Mesenchymal stem cell (in vitro differentiated cells and primary cell): Measurements from ENCODE around the gene DCDC1.

ENCODE experiments used
- DNase-seq: peaks from one replicate; pipeline ENCODE4 v3.0.0-alpha.2; 2013
- H2AFZ ChIP-seq: one replicate; pipeline ENCODE4 v1.6.1; 2013; ENCODE audit warnings: low read depth, mild to moderate bottlenecking, control low read depth, inconsistent platforms, low read length, moderate library complexity
- H2AK5ac ChIP-seq: 2 replicates; pipeline ENCODE4 v1.6.1; 2013; ENCODE audit warnings: low read length, moderate library complexity, mild to moderate bottlenecking, inconsistent platforms; ENCODE audit not compliant: severe bottlenecking
- H2BK120ac ChIP-seq: one replicate; pipeline ENCODE4 v1.6.1; 2013; ENCODE audit warnings: low read depth, mild to moderate bottlenecking, inconsistent platforms, low read length, moderate library complexity
- H2BK12ac ChIP-seq, 2 experiments: one replicate each; pipeline ENCODE4 v1.6.1; 2013; ENCODE audit warnings: inconsistent platforms in 2 of 2, low read length in 2 of 2, mild to moderate bottlenecking in 2 of 2, moderate library complexity in 2 of 2, control low read depth in 1 of 2
- H2BK15ac ChIP-seq: one replicate; pipeline ENCODE4 v1.6.1; 2013; ENCODE audit warnings: mild to moderate bottlenecking, low read depth, inconsistent platforms; ENCODE audit not compliant: poor library complexity, severe bottlenecking
- H2BK5ac ChIP-seq: 2 replicates; pipeline ENCODE4 v1.6.1; 2013; ENCODE audit warnings: low read depth, mild to moderate bottlenecking, low read length, control low read depth, inconsistent platforms; ENCODE audit not compliant: poor library complexity, severe bottlenecking
- H3K14ac ChIP-seq, 2 experiments: one replicate each; pipeline ENCODE4 v1.6.1; 2013; ENCODE audit warnings: inconsistent platforms in 2 of 2, low read length in 2 of 2, control low read depth in 1 of 2, mild to moderate bottlenecking in 1 of 2, moderate library complexity in 1 of 2
- H3K18ac ChIP-seq, 2 experiments: one replicate each; pipeline ENCODE4 v1.6.1; 2013; ENCODE audit warnings: inconsistent platforms in 2 of 2, low read length in 2 of 2, control low read depth in 1 of 2, low read depth in 1 of 2, mild to moderate bottlenecking in 1 of 2
- H3K23ac ChIP-seq, 2 experiments: one replicate each; pipeline ENCODE4 v1.6.1; 2013; ENCODE audit warnings: inconsistent platforms in 2 of 2, low read length in 2 of 2, mild to moderate bottlenecking in 2 of 2, moderate library complexity in 2 of 2, control low read depth in 1 of 2
- H3K27ac ChIP-seq: 2 replicates; pipeline ENCODE4 v1.5.1; 2013; ENCODE audit warnings: mild to moderate bottlenecking, moderate library complexity, low read length, control low read depth, inconsistent platforms; ENCODE audit not compliant: poor library complexity, severe bottlenecking
- H3K27me3 ChIP-seq, 2 experiments: 2 replicates each; pipeline versions ENCODE4 v1.6.1 to v1.7.0; 2013; ENCODE audit warnings: low read length in 2 of 2, mild to moderate bottlenecking in 2 of 2, moderate library complexity in 2 of 2, control low read depth in 1 of 2, inconsistent platforms in 1 of 2; ENCODE audit not compliant: control insufficient read depth in 1 of 2, insufficient read depth in 1 of 2
- H3K36me3 ChIP-seq, 2 experiments: 2 replicates each; pipeline versions ENCODE4 v1.6.1 to v1.7.0; 2013; ENCODE audit warnings: low read length in 2 of 2, control low read depth in 1 of 2, inconsistent platforms in 1 of 2, low read depth in 1 of 2, mild to moderate bottlenecking in 1 of 2; ENCODE audit not compliant: insufficient read depth in 2 of 2, control insufficient read depth in 1 of 2
- H3K4ac ChIP-seq, 2 experiments: one replicate each; pipeline ENCODE4 v1.6.1; 2013; ENCODE audit warnings: inconsistent platforms in 2 of 2, low read length in 2 of 2, mild to moderate bottlenecking in 2 of 2, moderate library complexity in 2 of 2, control low read depth in 1 of 2, low read depth in 1 of 2
- H3K4me1 ChIP-seq: 2 replicates; pipeline ENCODE4 v1.6.1; 2013; ENCODE audit warnings: low read depth, low read length, control low read depth; ENCODE audit not compliant: control insufficient read depth, insufficient read depth
- H3K4me2 ChIP-seq: 2 replicates; pipeline ENCODE4 v1.6.1; 2013; ENCODE audit warnings: low read length, mild to moderate bottlenecking, inconsistent platforms; ENCODE audit not compliant: poor library complexity, severe bottlenecking
- H3K4me3 ChIP-seq, 2 experiments: 2 replicates each; pipeline versions ENCODE4 v1.5.1 to v1.7.0; 2013; ENCODE audit warnings: low read length in 2 of 2, mild to moderate bottlenecking in 2 of 2, control low read depth in 1 of 2, low read depth in 1 of 2; ENCODE audit not compliant: insufficient read depth in 1 of 2
- H3K79me1 ChIP-seq: replicated peaks from 2 replicates; pipeline ENCODE4 v1.6.1; 2013; ENCODE audit warnings: mild to moderate bottlenecking, control low read depth, low read length, inconsistent platforms; ENCODE audit not compliant: poor library complexity, severe bottlenecking
- H3K9ac ChIP-seq: 2 replicates; pipeline ENCODE4 v1.7.0; 2013; ENCODE audit warnings: mild to moderate bottlenecking, low read length, moderate library complexity
- H3K9me3 ChIP-seq: 2 replicates; pipeline ENCODE4 v1.7.0; 2013; ENCODE audit warnings: mild to moderate bottlenecking, low read length; ENCODE audit not compliant: control insufficient read depth
- H4K8ac ChIP-seq: one replicate; pipeline ENCODE4 v1.6.1; 2013; ENCODE audit warnings: inconsistent platforms, mild to moderate bottlenecking, low read length, moderate library complexity
- H4K91ac ChIP-seq: one replicate; pipeline ENCODE4 v1.6.1; 2013; ENCODE audit warnings: mild to moderate bottlenecking, low read length, inconsistent platforms
- WGBS: methylation state at CpG from one replicate; pipeline ENCODE4 v1.1.7; 2013; ENCODE audit warnings: mixed read lengths; 5-methylcytosine and 5-hydroxymethylcytosine counted together

DCDC1 gene

GRCh38 chr11:31120428-31120827 lies 249.1 kb downstream of the DCDC1 start:
- Histone ChIP-seq H3K27ac (no peak overlapping the region), H3K4me3 (no peak overlapping the region), H3K23ac (no peak overlapping the region), H2AFZ (no peak overlapping the region), H3K36me3 (no peaks in the 10 kb centered on the region), H3K4ac (no peak overlapping the region), H4K91ac (no peak overlapping the region), H2BK120ac (no peak overlapping the region), H2BK15ac (no peak overlapping the region), H3K4me2 (no peak overlapping the region), H4K8ac (no peak overlapping the region), H2BK12ac (no peak overlapping the region), H3K14ac (no peak overlapping the region), H3K18ac (no peak overlapping the region), H3K4me1 (no peaks in the 10 kb centered on the region), H3K9ac (no peak overlapping the region), H3K27me3 (no peaks in the 10 kb centered on the region), H3K9me3 (peaks cover 6% of the 10 kb centered on the region), H2AK5ac (no peak overlapping the region), H3K79me1 (no peaks in the 10 kb centered on the region), H2BK5ac (no peak overlapping the region)
- WGBS = 60% methylated on average over 1 of the region's 1 CpG
- DNase-seq = no peak

- Histone ChIP-seq H4K91ac (no peak overlapping the region), H3K9me3 (no peaks in the 10 kb centered on the region)
- 75% methylated on average over 5 of the region's 6 CpGs for WGBS
Observed at GRCh38 chr11:31118566-31118965, 251.0 kb downstream of the DCDC1 start.

GRCh38 chr11:31117038-31117437 lies 252.5 kb downstream of the DCDC1 start:
- H4K8ac ChIP-seq = no peak overlapping the region
- H2AK5ac ChIP-seq = no peak overlapping the region
- H3K27ac ChIP-seq = no peak overlapping the region
- no peak overlapping the region for H3K4me2 ChIP-seq
- H2BK15ac ChIP-seq = no peak overlapping the region
- H2BK12ac ChIP-seq = no peak overlapping the region
- WGBS = 75% methylated on average over 1 of the region's 2 CpGs
- no peak overlapping the region for H2BK120ac ChIP-seq
- H3K79me1 ChIP-seq = no peaks in the 10 kb centered on the region
- no peaks in the 10 kb centered on the region for H3K4me1 ChIP-seq
- no peak overlapping the region for H3K4ac ChIP-seq
- no peak overlapping the region for H2AFZ ChIP-seq
- no peaks in the 10 kb centered on the region for H3K27me3 ChIP-seq
- no peak overlapping the region for H2BK5ac ChIP-seq
- no peak overlapping the region for H3K23ac ChIP-seq
- no peak overlapping the region for H3K14ac ChIP-seq
- no peak overlapping the region for H4K91ac ChIP-seq
- no peak overlapping the region for H3K4me3 ChIP-seq
- H3K18ac ChIP-seq = no peak overlapping the region
- H3K9ac ChIP-seq = no peak overlapping the region
- no peak for DNase-seq
- H3K36me3 ChIP-seq = no peaks in the 10 kb centered on the region
- no peaks in the 10 kb centered on the region for H3K9me3 ChIP-seq

More at GRCh38 chr11:31118566-31118965, 251.0 kb downstream of the DCDC1 start:
- Histone ChIP-seq H3K4me2 (no peak overlapping the region), H2AK5ac (no peak overlapping the region), H2BK15ac (no peak overlapping the region), H3K18ac (no peak overlapping the region), H3K23ac (no peak overlapping the region), H2BK5ac (no peak overlapping the region), H3K27me3 (no peaks in the 10 kb centered on the region), H3K9ac (no peak overlapping the region), H2AFZ (no peak overlapping the region), H3K4ac (no peak overlapping the region), H3K4me1 (no peaks in the 10 kb centered on the region), H3K14ac (no peak overlapping the region), H2BK120ac (no peak overlapping the region), H2BK12ac (no peak overlapping the region), H4K8ac (no peak overlapping the region), H3K36me3 (no peaks in the 10 kb centered on the region), H3K79me1 (no peaks in the 10 kb centered on the region), H3K27ac (no peak overlapping the region), H3K4me3 (no peak overlapping the region)
- DNase-seq = no peak

- H3K14ac ChIP-seq = no peak overlapping the region
- 66% methylated on average over 2 of the region's 2 CpGs for WGBS
Observed at GRCh38 chr11:31114442-31114841, 255.1 kb downstream of the DCDC1 start.

More at GRCh38 chr11:31114442-31114841, 255.1 kb downstream of the DCDC1 start:
- Histone ChIP-seq H3K4me2 (no peak overlapping the region), H3K4me1 (no peaks in the 10 kb centered on the region), H3K4ac (no peak overlapping the region), H3K27ac (no peak overlapping the region), H3K27me3 (no peaks in the 10 kb centered on the region), H3K9me3 (no peaks in the 10 kb centered on the region), H3K79me1 (no peaks in the 10 kb centered on the region), H2BK15ac (no peak overlapping the region), H3K23ac (no peak overlapping the region), H2AK5ac (no peak overlapping the region), H3K9ac (no peak overlapping the region), H3K4me3 (no peak overlapping the region), H3K36me3 (no peaks in the 10 kb centered on the region), H2AFZ (no peak overlapping the region), H2BK12ac (no peak overlapping the region), H2BK5ac (no peak overlapping the region), H2BK120ac (no peak overlapping the region), H4K8ac (no peak overlapping the region), H4K91ac (no peak overlapping the region), H3K18ac (no peak overlapping the region)
- DNase-seq = no peak
